Activated CD8-positive, alpha-beta T cell treated with anti-CD3 and anti-CD28 coated beads for 36 hours (primary cell): ENCODE data around the gene LANCL2. TPM values are rescaled to one million over a fixed set of nuclear protein-coding genes. Genes with fewer than 3 reads are reported as not detected.

Experiments used
- ATAC-seq: fragments of 200-7000 bp; cut with Tn5 transposase; one replicate; pipeline ENCODE4 v1.10.0; 2021; ENCODE audit warnings: mild to moderate bottlenecking, moderate library complexity
- CTCF ChIA-PET: fragments of 350-600 bp; sonication (Branson Sonifier 250); formaldehyde crosslinking; loops from one replicate; lab custom pipeline; 2021; ENCODE audit warnings: antibody characterized with exemption; lab: Charles Lee
- POLR2A ChIA-PET: fragments of 350-600 bp; sonication (Branson Sonifier 250); formaldehyde crosslinking; loops from one replicate; lab custom pipeline; 2021; ENCODE audit warnings: antibody characterized with exemption; lab: Charles Lee
- DNase-seq: peaks from one replicate; pipeline ENCODE4 v3.0.0-alpha.2; 2020
- H3K27ac Mint-ChIP-seq: one replicate; pipeline ENCODE4 v1.8.0; 2021; ENCODE audit warnings: mild to moderate bottlenecking, mixed read lengths
- H3K27me3 Mint-ChIP-seq: one replicate; pipeline ENCODE4 v1.8.0; 2021; ENCODE audit warnings: mixed read lengths
- H3K36me3 Mint-ChIP-seq: one replicate; pipeline ENCODE4 v1.8.0; 2021; ENCODE audit warnings: low read depth, mixed read lengths
- H3K4me1 Mint-ChIP-seq: one replicate; pipeline ENCODE4 v1.8.0; 2021; ENCODE audit warnings: low read depth, mixed read lengths
- H3K4me3 Mint-ChIP-seq: one replicate; pipeline ENCODE4 v1.8.0; 2021; ENCODE audit warnings: mild to moderate bottlenecking, moderate library complexity, mixed read lengths
- H3K9me3 Mint-ChIP-seq: one replicate; pipeline ENCODE4 v1.8.0; 2021; ENCODE audit warnings: mixed read lengths
- intact Hi-C: fragments of 100-400 bp; cut with micrococcal nuclease; formaldehyde crosslinking; loops from one replicate; pipeline ENCODE4 v1.10.0; 2022
- total RNA-seq, 2 experiments: library from RNA; stranded (reverse); gene quantifications; one replicate each; pipeline ENCODE4 v1.2.3, GENCODE V29; 2021
- TF ChIP-seq, protein P1 (sequence below): fragments of 200-600 bp; IDR thresholded peaks from one replicate; pipeline ENCODE4 v1.8.0; 2022; ENCODE audit warnings: antibody characterized with exemption, mild to moderate bottlenecking

The LANCL2 gene
- total RNA-seq, 2 experiments from 2014 or later: 10.7 to 10.8 TPM

DNA sequence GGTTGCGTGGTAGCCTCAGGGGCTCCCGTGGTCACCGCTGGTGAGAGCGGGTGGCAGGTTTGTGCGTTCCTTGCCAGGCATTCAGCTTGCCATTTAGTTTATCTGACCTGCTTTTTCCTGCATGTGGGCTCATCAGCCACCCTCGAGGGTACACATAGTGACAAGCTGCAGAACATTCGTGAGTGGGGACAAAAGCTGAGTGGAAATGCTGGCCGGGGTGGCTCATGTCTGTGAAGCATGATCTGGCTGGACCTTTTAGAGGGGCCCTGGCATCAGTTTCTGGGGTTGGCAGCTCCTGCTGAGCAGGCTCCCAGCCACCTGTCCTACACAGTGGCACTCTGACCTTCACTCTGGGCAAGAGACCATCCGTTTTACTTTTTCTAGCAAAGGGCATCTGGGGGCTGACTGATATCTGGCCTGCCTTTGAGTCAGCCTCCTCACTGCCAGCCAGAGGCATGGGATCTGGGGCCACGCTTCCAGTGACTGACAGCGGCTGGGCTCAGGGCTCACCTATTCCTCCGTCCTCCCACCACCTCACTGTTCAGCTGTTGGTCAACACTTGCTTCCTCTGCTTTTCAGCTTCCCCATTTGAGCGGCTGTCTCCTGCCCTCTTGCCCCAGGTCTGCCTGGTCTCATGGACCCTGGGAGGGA, 75.0 kb downstream of the LANCL2 start:
- DNase-seq: no peak
- intact Hi-C loops: no loop called here
- H3K27me3 Mint-ChIP-seq: no peaks in the 10 kb centered on the region
- no peaks in the 10 kb centered on the region for H3K9me3 Mint-ChIP-seq
- ChIA-PET CTCF (no interaction called here), POLR2A (no interaction called here)
- H3K27ac Mint-ChIP-seq: no peak overlapping the region
- no peaks in the 10 kb centered on the region for H3K36me3 Mint-ChIP-seq
- peaks cover 33% of the 10 kb centered on the region for H3K4me1 Mint-ChIP-seq
- ATAC-seq: no peak
- no peak overlapping the region for H3K4me3 Mint-ChIP-seq
- TF ChIP-seq, protein P1, sequence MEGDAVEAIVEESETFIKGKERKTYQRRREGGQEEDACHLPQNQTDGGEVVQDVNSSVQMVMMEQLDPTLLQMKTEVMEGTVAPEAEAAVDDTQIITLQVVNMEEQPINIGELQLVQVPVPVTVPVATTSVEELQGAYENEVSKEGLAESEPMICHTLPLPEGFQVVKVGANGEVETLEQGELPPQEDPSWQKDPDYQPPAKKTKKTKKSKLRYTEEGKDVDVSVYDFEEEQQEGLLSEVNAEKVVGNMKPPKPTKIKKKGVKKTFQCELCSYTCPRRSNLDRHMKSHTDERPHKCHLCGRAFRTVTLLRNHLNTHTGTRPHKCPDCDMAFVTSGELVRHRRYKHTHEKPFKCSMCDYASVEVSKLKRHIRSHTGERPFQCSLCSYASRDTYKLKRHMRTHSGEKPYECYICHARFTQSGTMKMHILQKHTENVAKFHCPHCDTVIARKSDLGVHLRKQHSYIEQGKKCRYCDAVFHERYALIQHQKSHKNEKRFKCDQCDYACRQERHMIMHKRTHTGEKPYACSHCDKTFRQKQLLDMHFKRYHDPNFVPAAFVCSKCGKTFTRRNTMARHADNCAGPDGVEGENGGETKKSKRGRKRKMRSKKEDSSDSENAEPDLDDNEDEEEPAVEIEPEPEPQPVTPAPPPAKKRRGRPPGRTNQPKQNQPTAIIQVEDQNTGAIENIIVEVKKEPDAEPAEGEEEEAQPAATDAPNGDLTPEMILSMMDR: no peak

DNA sequence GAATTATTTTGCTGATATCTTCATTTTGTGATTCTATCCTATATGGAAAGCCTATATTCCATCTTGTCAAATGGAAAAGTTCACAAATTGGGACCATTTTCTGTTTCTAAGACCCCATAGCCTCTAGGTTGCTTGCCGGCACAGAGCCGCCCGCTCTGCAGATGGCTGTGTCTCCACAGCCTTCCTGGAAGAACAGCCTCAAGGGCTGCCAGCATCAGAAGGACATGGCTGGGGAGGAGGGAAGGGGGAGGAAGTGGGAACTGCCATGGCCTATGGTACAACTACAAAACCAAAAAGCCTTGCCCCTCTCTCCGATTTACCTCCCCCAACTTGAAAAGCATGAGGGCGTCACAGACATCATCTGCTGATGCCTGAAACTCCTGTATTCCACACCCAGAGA, 75.9 kb downstream of the LANCL2 start:
- Mint-ChIP-seq H3K9me3 (no peaks in the 10 kb centered on the region), H3K27ac (no peak overlapping the region), H3K4me3 (no peak overlapping the region), H3K4me1 (peaks cover 35% of the 10 kb centered on the region), H3K27me3 (no peaks in the 10 kb centered on the region), H3K36me3 (no peaks in the 10 kb centered on the region)
- no peak for DNase-seq
- TF ChIP-seq, protein P1: no peak
- ATAC-seq: no peak
- intact Hi-C loops: no loop called here
- POLR2A ChIA-PET: no interaction called here
- CTCF ChIA-PET: no interaction called here

DNA sequence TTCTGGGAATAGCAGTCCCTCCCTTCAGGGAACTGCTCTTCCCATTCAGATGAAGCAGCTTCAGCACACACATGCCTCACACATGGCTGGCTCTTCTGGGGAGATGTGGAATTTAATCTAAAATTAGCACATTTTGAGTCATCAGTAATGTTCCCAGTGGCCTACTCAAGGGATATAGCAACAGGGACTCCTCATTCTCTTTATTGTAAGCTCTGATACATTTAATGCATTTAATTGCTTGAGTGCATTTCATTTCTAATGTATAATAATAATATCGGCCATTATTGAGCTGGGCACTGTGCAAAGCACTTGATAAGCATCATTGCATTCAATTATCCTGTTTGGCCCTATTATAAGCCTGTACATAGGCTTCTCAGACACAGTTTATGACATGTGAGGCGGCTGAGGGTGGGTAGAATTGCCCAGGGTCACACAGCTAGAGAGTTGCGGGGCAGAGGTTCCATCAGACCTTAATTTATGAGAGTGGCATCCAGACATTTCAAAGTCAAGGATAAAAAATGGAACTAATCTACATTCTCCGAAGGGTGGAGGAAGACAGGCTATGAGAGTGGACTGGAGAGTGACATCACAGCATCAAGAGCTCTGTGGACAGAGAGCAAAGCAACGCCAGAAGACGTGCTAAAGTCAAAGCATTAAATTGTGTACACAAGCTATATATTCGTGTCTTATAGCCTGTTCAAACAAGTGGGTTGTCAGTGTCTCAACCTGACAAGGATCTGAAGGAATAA, 76.8 kb downstream of the LANCL2 start:
- no peak for ATAC-seq

DNA sequence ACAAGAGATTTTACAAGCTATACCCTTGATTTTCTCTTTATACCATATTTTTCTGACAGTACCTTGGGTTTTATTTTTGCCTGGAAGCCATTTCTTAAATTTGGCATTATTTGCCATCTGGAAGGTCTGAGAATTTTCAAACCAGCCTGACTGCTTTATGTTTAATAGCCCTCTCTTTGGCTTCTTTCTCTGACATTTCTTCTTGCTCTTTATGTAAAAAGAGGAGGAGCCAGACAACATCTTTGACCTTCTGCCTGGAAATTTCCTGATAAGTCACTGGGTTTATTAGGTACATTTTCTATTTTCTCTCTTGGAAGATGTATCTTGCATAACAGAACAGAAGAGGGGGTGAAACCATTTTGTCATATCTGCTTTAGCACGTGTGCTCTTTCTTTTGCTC, 79.6 kb downstream of the LANCL2 start:
- DNase-seq: no peak
- Mint-ChIP-seq H3K27me3 (no peaks in the 10 kb centered on the region), H3K36me3 (no peaks in the 10 kb centered on the region), H3K27ac (no peak overlapping the region), H3K9me3 (no peaks in the 10 kb centered on the region), H3K4me3 (no peak overlapping the region), H3K4me1 (peaks cover 13% of the 10 kb centered on the region)
- intact Hi-C loops: loop anchor here (5.0 kb wide), 1 partner anchor 47 kb away; no protein-coding TSS in a partner anchor
- TF ChIP-seq, protein P1: no peak
- POLR2A ChIA-PET: interaction anchor here (1.3 kb wide), 1 partner anchor 127 kb away, joined by 3 read pairs; the partner anchor contains the start of gene VOPP1
- ATAC-seq: no peak
- CTCF ChIA-PET: interaction anchor here (0.5 to 1.4 kb wide), 3 partner anchors 8 to 690 kb away, joined by 3 to 4 read pairs (median 3); no protein-coding TSS in a partner anchor

More for the DNA sequence above, 76.8 kb downstream of the LANCL2 start:
- CTCF ChIA-PET: interaction anchor here (2.0 kb wide), 1 partner anchor 8 kb away, joined by 8 read pairs; no protein-coding TSS in a partner anchor
- TF ChIP-seq, protein P1: no peak
- Mint-ChIP-seq H3K36me3 (no peaks in the 10 kb centered on the region), H3K4me3 (no peak overlapping the region), H3K4me1 (peaks cover 30% of the 10 kb centered on the region), H3K27me3 (no peaks in the 10 kb centered on the region), H3K9me3 (no peaks in the 10 kb centered on the region), H3K27ac (no peak overlapping the region)
- no peak for DNase-seq
- intact Hi-C loops: no loop called here
- POLR2A ChIA-PET: interaction anchor here (1.1 kb wide), 1 partner anchor 23 kb away, joined by 3 read pairs; no protein-coding TSS in a partner anchor

DNA sequence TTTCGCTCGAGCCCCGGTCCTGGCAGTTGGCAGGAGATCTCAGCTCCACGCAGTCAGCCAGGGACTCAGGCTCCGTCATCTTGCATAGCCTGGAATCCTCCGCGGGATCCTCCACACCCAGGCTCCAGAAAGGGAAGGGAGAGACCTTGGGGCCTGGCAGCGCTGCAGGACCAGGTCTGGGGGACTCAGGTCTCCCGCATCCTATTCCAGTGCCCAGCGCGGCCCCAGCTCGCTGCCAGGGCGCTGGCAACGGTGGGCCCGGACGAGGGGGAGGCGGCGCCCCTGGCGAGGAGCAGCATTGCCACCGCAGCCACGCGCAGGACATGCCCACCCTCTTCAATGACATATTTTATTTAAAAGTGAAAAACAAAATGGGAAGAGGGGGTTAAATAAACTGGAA, 83.4 kb downstream of the LANCL2 start:
- Mint-ChIP-seq H3K36me3 (peaks cover 4% of the 10 kb centered on the region), H3K27me3 (no peaks in the 10 kb centered on the region), H3K4me3 (no peak overlapping the region), H3K4me1 (peaks cover 20% of the 10 kb centered on the region), H3K9me3 (no peaks in the 10 kb centered on the region), H3K27ac (no peak overlapping the region)
- no peak for ATAC-seq
- CTCF ChIA-PET: no interaction called here
- TF ChIP-seq, protein P1: no peak
- no peak for DNase-seq
- POLR2A ChIA-PET: no interaction called here
- intact Hi-C loops: loop anchor here (5.0 kb wide), 1 partner anchor 51 kb away; no protein-coding TSS in a partner anchor
